H9 (cell line): Measurements from ENCODE around the gene CFAP73. TPM values are rescaled to one million over a fixed set of nuclear protein-coding genes. Genes with fewer than 3 reads are reported as not detected.

Experiments
- DNase-seq: peaks from one replicate; pipeline ENCODE4 v3.0.0-alpha.2; 2017
- H2AFZ ChIP-seq: one replicate; pipeline ENCODE4 v1.6.1; 2013; ENCODE audit warnings: mild to moderate bottlenecking, low read length, control low read depth, moderate library complexity
- H2AK5ac ChIP-seq: 2 replicates; pipeline ENCODE4 v1.6.1; 2013; ENCODE audit warnings: low read length, control low read depth, mixed read lengths; ENCODE audit not compliant: insufficient read length
- H2BK120ac ChIP-seq: one replicate; pipeline ENCODE4 v1.6.1; 2013; ENCODE audit warnings: low read depth, mild to moderate bottlenecking, low read length, control low read depth, inconsistent platforms; ENCODE audit not compliant: poor library complexity, severe bottlenecking
- H2BK12ac ChIP-seq: 2 replicates; pipeline ENCODE4 v1.6.1; 2013; ENCODE audit warnings: low read length, control low read depth, mixed read lengths, low read depth; ENCODE audit not compliant: insufficient read length
- H2BK15ac ChIP-seq: 2 replicates; pipeline ENCODE4 v1.6.1; 2013; ENCODE audit warnings: low read depth, low read length, control low read depth
- H2BK20ac ChIP-seq: one replicate; pipeline ENCODE4 v1.6.1; 2013; ENCODE audit warnings: low read depth, mild to moderate bottlenecking, low read length, control low read depth, inconsistent platforms; ENCODE audit not compliant: poor library complexity, severe bottlenecking
- H2BK5ac ChIP-seq: 2 replicates; pipeline ENCODE4 v1.6.1; 2013; ENCODE audit warnings: low read length, control low read depth, mixed read lengths; ENCODE audit not compliant: insufficient read length
- H3K14ac ChIP-seq: 2 replicates; pipeline ENCODE4 v1.6.1; 2013; ENCODE audit warnings: low read length, control low read depth; ENCODE audit not compliant: insufficient read depth
- H3K18ac ChIP-seq: 2 replicates; pipeline ENCODE4 v1.6.1; 2013; ENCODE audit warnings: low read depth, mild to moderate bottlenecking, mixed read lengths, low read length, control low read depth; ENCODE audit not compliant: insufficient read length
- H3K23ac ChIP-seq: 2 replicates; pipeline ENCODE4 v1.6.1; 2013; ENCODE audit warnings: low read length, control low read depth, mixed read lengths, low read depth; ENCODE audit not compliant: insufficient read length
- H3K23me2 ChIP-seq: 2 replicates; pipeline ENCODE4 v1.6.1; 2013; ENCODE audit warnings: low read depth, mild to moderate bottlenecking, mixed read lengths, low read length, control low read depth; ENCODE audit not compliant: insufficient read length, poor library complexity, severe bottlenecking
- H3K27ac ChIP-seq: 2 replicates; pipeline ENCODE4 v1.5.1; 2013; ENCODE audit warnings: low read length, control low read depth, mixed read lengths, low read depth; ENCODE audit not compliant: insufficient read length
- H3K27me3 ChIP-seq: 2 replicates; pipeline ENCODE4 v1.6.1; 2013; ENCODE audit warnings: low read length, control low read depth, inconsistent platforms; ENCODE audit not compliant: insufficient read depth
- H3K4ac ChIP-seq: 2 replicates; pipeline ENCODE4 v1.6.1; 2013; ENCODE audit warnings: low read depth, mild to moderate bottlenecking, control low read depth, inconsistent platforms, low read length, moderate library complexity
- H3K4me1 ChIP-seq: 2 replicates; pipeline ENCODE4 v1.6.1; 2013; ENCODE audit warnings: low read length, control low read depth, inconsistent platforms; ENCODE audit not compliant: insufficient read depth
- H3K4me2 ChIP-seq: 2 replicates; pipeline ENCODE4 v1.6.1; 2013; ENCODE audit warnings: low read length, control low read depth, mixed read lengths; ENCODE audit not compliant: insufficient read length, insufficient read depth
- H3K56ac ChIP-seq: 2 replicates; pipeline ENCODE4 v1.6.1; 2013; ENCODE audit warnings: low read depth, mild to moderate bottlenecking, mixed read lengths, low read length, control low read depth; ENCODE audit not compliant: insufficient read length
- H3K79me1 ChIP-seq: 2 replicates; pipeline ENCODE4 v1.6.1; 2013; ENCODE audit warnings: low read depth, mild to moderate bottlenecking, moderate library complexity, low read length, control low read depth, inconsistent platforms; ENCODE audit not compliant: insufficient read depth, poor library complexity, severe bottlenecking
- H3K79me2 ChIP-seq: 2 replicates; pipeline ENCODE4 v1.6.1; 2013; ENCODE audit warnings: low read length, control low read depth, inconsistent platforms; ENCODE audit not compliant: insufficient read depth
- H3K9ac ChIP-seq: 2 replicates; pipeline ENCODE4 v1.6.1; 2013; ENCODE audit warnings: low read length, control low read depth, mixed read lengths; ENCODE audit not compliant: insufficient read length; ENCODE audit errors: extremely low read depth
- H3K9me3 ChIP-seq: one replicate; pipeline ENCODE4 v1.6.1; 2013; ENCODE audit warnings: low read depth, low read length, inconsistent platforms; ENCODE audit not compliant: control insufficient read depth
- H3T11ph ChIP-seq: one replicate; pipeline ENCODE4 v1.6.1; 2013; ENCODE audit warnings: mild to moderate bottlenecking, low read length, control low read depth, inconsistent platforms
- H4K20me1 ChIP-seq: one replicate; pipeline ENCODE4 v1.6.1; 2013; ENCODE audit not compliant: control insufficient read depth, insufficient read length, insufficient read depth
- H4K5ac ChIP-seq: 2 replicates; pipeline ENCODE4 v1.6.1; 2013; ENCODE audit warnings: low read depth, mild to moderate bottlenecking, mixed read lengths, low read length, control low read depth; ENCODE audit not compliant: insufficient read length
- H4K8ac ChIP-seq: replicated peaks from 2 replicates; pipeline ENCODE4 v1.6.1; 2013; ENCODE audit warnings: low read length, control low read depth, mixed read lengths, low read depth; ENCODE audit not compliant: insufficient read length
- H4K91ac ChIP-seq: 2 replicates; pipeline ENCODE4 v1.6.1; 2013; ENCODE audit warnings: low read depth, mild to moderate bottlenecking, moderate library complexity, mixed read lengths, low read length, control low read depth; ENCODE audit not compliant: insufficient read length
- H3K27ac Mint-ChIP-seq, 3 experiments: 2 replicates in 2 of 3; 3 replicates in 1 of 3; pipeline ENCODE4 v1.8.0; 2020 to 2021; ENCODE audit warnings: mixed read lengths in 3 of 3, mild to moderate bottlenecking in 1 of 3, moderate library complexity in 1 of 3
- H3K27me3 Mint-ChIP-seq: 2 replicates; pipeline ENCODE4 v1.8.0; 2021; ENCODE audit warnings: low read depth, mild to moderate bottlenecking, moderate library complexity, mixed read lengths
- H3K36me3 Mint-ChIP-seq, 3 experiments: 2 replicates in 2 of 3; 3 replicates in 1 of 3; pipeline ENCODE4 v1.8.0; 2020 to 2021; ENCODE audit warnings: low read depth in 3 of 3, mixed read lengths in 3 of 3; ENCODE audit not compliant: insufficient read depth in 1 of 3
- H3K4me1 Mint-ChIP-seq, 2 experiments: 2 replicates each; pipeline ENCODE4 v1.8.0; 2020; ENCODE audit warnings: mixed read lengths in 2 of 2
- H3K4me3 Mint-ChIP-seq, 2 experiments: 2 replicates in 1 of 2; 3 replicates in 1 of 2; pipeline ENCODE4 v1.8.0; 2020 to 2021; ENCODE audit warnings: mild to moderate bottlenecking in 2 of 2, mixed read lengths in 2 of 2, moderate library complexity in 1 of 2
- H3K9me3 Mint-ChIP-seq, 2 experiments: 2 replicates in 1 of 2; 3 replicates in 1 of 2; pipeline ENCODE4 v1.8.0; 2020; ENCODE audit warnings: mild to moderate bottlenecking in 2 of 2, mixed read lengths in 2 of 2, moderate library complexity in 1 of 2
- WGBS: extraction: QIAGEN DNeasy Blood & Tissue Kit; methylation state at CpG from one replicate; pipeline ENCODE4 v1.1.7; 2013; ENCODE audit warnings: missing lambda C conversion rate, low lambda C conversion rate, mixed read lengths; ENCODE audit not compliant: insufficient read length; ENCODE audit errors: extremely low coverage; 5-methylcytosine and 5-hydroxymethylcytosine counted together
- total RNA-seq: library from RNA; stranded (reverse); gene quantifications from 2 replicates; pipeline ENCODE4 v1.2.1, GENCODE V29; 2021
- TF ChIP-seq, protein P1 (sequence below): fragments of 200-600 bp; sonication (generic); conservative IDR thresholded peaks from 3 replicates; pipeline ENCODE4 v1.8.0; 2021; ENCODE audit warnings: antibody characterized with exemption, mild to moderate bottlenecking

The CFAP73 gene
- total RNA-seq, 1 experiment from 2014 or later, result not detected

GRCh38 chr12:113109872-113110599 lies 39.5 kb upstream of the CFAP73 start:
- Histone ChIP-seq H2AK5ac (no peak overlapping the region), H3K4me2 (no peak overlapping the region), H3K9ac (no peak overlapping the region), H2BK12ac (no peak overlapping the region), H3K23ac (no peak overlapping the region), H2AFZ (no peak overlapping the region), H4K91ac (no peak overlapping the region), H4K8ac (no peak overlapping the region), H2BK120ac (no peak overlapping the region), H3K56ac (no peak overlapping the region), H3K4ac (no peak overlapping the region), H3K4me1 (no peaks in the 10 kb centered on the region), H2BK5ac (no peak overlapping the region), H3K18ac (no peak overlapping the region), H3K79me2 (no peaks in the 10 kb centered on the region), H4K5ac (no peak overlapping the region), H3K14ac (no peak overlapping the region), H3K23me2 (no peaks in the 10 kb centered on the region), H3K27me3 (no peaks in the 10 kb centered on the region; the same call in 1 of the 2 replicates), H4K20me1 (no peaks in the 10 kb centered on the region), H2BK15ac (no peak overlapping the region), H3T11ph (no peak overlapping the region), H3K79me1 (no peaks in the 10 kb centered on the region), H3K9me3 (no peaks in the 10 kb centered on the region), H2BK20ac (no peak overlapping the region), H3K27ac (no peak overlapping the region)
- no peak for DNase-seq
- H3K9me3 Mint-ChIP-seq, result no peaks in the 10 kb centered on the region
- no peak overlapping the region for H3K4me3 Mint-ChIP-seq
- peak overlapping the region in 1 of 3 experiments; percentile 85; a peak in 1 of 7 replicates for H3K27ac Mint-ChIP-seq
- peaks cover 2 to 11% of the 10 kb centered on the region in 2 experiments; a peak in 3 of 4 replicates for H3K4me1 Mint-ChIP-seq
- H3K36me3 Mint-ChIP-seq, result no peaks in the 10 kb centered on the region
- no CpG with 5 or more reads among the region's 7 CpGs for WGBS
- peaks cover 6% of the 10 kb centered on the region for H3K27me3 Mint-ChIP-seq
- TF ChIP-seq, protein P1, sequence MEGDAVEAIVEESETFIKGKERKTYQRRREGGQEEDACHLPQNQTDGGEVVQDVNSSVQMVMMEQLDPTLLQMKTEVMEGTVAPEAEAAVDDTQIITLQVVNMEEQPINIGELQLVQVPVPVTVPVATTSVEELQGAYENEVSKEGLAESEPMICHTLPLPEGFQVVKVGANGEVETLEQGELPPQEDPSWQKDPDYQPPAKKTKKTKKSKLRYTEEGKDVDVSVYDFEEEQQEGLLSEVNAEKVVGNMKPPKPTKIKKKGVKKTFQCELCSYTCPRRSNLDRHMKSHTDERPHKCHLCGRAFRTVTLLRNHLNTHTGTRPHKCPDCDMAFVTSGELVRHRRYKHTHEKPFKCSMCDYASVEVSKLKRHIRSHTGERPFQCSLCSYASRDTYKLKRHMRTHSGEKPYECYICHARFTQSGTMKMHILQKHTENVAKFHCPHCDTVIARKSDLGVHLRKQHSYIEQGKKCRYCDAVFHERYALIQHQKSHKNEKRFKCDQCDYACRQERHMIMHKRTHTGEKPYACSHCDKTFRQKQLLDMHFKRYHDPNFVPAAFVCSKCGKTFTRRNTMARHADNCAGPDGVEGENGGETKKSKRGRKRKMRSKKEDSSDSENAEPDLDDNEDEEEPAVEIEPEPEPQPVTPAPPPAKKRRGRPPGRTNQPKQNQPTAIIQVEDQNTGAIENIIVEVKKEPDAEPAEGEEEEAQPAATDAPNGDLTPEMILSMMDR, result no peak
